ENCODE results near the gene D2HGDH.
"Not testable (repeated sequence)": the region's sequence is repeated elsewhere in the genome, so short reads cannot be mapped to it uniquely, and the experiment has no call there.

Gene D2HGDH

GRCh38 chr2:241811201-241811951 is 76.9 kb downstream of the D2HGDH start:
- no peak for DNase-seq

GRCh38 chr2:241811952-241812729 is 77.7 kb downstream of the D2HGDH start:
- DNase-seq: no peak

GRCh38 chr2:241812730-241813643 is 78.6 kb downstream of the D2HGDH start:
- DNase-seq: no peak

DNA sequence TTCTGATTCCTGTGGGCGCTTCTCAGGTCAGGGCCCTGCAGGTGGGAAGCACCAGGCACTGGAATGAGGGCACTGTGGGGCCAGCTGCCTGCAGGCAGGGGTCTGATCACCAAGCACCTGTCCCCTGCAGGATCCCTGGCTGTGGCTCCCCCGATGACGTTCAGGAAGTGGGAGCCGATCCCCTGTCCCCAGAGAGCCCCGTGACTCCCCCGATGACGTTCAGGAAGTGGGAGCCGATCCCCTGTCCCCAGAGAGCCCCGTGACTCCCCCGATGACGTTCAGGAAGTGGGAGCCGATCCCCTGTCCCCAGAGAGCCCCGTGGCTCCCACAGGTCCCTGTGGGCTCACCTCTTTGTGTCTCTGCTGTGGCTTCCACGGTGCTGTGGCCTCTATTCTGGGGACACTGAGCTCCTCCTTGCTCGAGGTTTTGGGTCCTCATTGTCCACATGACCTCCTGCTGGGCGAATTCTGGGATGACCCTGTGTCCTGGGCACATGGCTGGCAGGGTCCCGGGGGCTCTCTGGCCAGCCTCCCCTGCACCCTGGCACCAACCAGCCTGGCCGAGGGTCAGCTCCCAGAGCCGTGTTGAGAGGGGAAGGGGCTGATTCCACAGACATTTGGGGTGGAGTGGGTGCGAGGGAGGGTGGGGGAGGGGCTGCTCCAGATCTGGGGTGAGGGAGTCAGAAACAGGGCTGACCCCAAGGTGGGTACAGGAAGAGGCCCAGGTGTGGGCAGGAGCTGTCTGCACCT is 79.4 kb downstream of the D2HGDH start:
- no peak for DNase-seq

- no peak for DNase-seq
Measured at GRCh38 chr2:241814393-241814642, 79.9 kb downstream of the D2HGDH start.

GRCh38 chr2:241814643-241815476 is 80.4 kb downstream of the D2HGDH start:
- no peak for DNase-seq

DNA sequence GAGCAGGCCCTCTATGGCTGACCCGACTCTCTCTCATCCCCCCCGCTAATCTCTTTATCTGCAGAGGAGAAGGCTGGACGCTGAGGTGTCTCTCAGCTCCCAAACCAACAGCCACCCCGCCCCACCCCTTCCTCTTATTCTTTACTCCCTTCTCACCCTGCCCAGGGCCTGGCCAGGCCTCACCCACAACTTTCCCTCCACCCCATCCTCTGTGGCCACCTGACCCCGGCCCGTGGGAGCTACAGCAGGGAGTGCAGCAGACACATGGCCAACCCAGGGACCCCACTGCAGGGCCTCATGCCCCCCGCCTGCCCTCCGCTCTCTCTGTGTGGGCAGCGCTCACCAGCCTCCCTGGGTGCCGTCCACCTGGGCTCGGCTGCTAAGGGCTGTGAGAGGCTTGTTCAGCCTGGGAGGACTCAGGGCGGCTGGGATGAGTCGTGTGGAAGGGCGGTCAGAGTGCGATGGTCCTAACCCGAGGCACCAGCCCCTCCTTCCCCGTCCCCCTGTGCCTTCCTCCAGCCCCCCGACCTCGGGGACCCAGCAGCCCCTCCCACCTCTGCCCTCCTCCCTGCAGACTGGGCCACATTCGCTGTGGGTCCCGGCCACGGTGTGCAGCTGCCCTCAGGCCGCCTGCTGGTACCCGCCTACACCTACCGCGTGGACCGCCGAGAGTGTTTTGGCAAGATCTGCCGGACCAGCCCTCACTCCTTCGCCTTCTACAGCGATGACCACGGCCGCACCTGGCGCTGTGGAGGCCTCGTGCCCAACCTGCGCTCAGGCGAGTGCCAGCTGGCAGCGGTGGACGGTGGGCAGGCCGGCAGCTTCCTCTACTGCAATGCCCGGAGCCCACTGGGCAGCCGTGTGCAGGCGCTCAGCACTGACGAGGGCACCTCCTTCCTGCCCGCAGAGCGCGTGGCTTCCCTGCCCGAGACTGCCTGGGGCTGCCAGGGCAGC is 81.3 kb downstream of the D2HGDH start:
- DNase-seq: no peak

DNA sequence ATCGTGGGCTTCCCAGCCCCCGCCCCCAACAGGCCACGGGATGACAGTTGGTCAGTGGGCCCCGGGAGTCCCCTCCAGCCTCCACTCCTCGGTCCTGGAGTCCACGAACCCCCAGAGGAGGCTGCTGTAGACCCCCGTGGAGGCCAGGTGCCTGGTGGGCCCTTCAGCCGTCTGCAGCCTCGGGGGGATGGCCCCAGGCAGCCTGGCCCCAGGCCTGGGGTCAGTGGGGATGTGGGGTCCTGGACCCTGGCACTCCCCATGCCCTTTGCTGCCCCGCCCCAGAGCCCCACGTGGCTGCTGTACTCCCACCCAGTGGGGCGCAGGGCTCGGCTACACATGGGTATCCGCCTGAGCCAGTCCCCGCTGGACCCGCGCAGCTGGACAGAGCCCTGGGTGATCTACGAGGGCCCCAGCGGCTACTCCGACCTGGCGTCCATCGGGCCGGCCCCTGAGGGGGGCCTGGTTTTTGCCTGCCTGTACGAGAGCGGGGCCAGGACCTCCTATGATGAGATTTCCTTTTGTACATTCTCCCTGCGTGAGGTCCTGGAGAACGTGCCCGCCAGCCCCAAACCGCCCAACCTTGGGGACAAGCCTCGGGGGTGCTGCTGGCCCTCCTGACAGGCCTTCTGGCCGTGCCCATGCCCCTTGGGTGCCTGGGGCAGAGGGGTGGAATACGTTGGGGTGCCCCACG is 82.1 kb downstream of the D2HGDH start:
- DNase-seq: no peak

DNA sequence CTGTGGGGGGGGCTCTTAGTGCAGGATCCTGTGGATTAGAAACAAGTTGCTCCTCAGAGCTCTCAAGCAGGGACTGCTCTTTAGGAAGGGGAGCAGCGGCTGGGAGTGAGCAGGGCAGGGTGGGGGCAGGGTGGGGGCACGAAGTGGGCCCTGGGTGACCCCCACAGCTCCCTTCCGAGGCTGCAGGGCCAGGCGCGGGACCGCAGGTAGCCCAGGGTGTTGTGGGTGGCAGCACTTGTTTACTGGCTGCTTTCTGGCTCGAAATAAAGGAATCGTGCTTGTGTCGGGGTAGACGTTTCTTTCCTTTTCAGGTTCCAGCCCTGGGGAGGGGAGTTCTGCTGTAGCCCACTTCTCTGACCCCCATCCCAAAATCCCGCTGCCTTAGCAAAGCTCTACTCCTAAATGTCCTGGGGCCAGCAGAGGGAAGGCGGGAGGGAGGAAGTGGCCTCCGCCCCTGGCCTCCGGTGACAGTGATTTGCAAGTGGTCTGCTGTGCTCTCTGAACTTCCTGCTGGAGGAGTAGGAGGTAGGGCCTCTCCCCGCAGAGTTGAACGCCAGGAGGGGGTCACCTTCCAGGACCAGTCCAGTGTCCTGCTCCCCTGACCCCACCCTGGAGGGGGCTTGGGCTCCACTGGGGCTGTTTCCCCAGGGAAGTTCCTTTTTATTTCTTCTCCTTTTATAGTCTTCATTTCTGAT is 82.8 kb downstream of the D2HGDH start:
- no peak for DNase-seq

DNA sequence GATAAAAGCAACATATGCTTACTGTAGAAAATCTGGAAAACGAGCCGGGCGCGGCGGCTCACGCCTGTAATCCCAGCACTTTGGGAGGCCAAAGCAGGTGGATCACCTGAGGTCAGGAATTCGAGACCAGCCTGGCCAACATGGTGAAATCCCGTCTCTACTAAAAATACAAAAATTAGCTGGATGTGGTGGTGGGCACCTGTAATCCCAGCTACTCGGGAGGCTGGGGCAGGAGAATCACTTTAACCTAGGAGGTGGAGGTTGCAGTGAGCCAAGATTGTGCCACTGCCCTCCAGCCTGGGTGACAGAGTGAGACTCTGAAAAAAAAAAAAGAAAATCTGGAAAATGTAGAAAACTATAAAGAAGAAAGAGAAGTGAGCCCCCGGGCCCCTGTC is 83.4 kb downstream of the D2HGDH start:
- not testable (repeated sequence) for DNase-seq
